Activated naive CD4-positive, alpha-beta T cell treated with anti-CD3 and anti-CD28 coated beads, Interleukin-2, amount 50 U/mL, for 16 hours (primary cell): Measurements from ENCODE around the gene CDC42SE2.
"Not testable (repeated sequence)": the region's sequence is repeated elsewhere in the genome, so short reads cannot be mapped to it uniquely, and the experiment has no call there.

ENCODE experiments used
- DNase-seq: peaks from one replicate; pipeline ENCODE4 v3.0.0-alpha.2; 2020

Gene CDC42SE2

GRCh38 chr5:131252824-131253171 lies 11.1 kb upstream of the CDC42SE2 start:
- DNase-seq, result peak; percentile 71

GRCh38 chr5:131254025-131254424 lies 9.8 kb upstream of the CDC42SE2 start:
- not testable (repeated sequence) for DNase-seq

- DNase-seq, result no peak
Measured at GRCh38 chr5:131254741-131255140, 9.1 kb upstream of the CDC42SE2 start.

- DNase-seq, result no peak
Measured at GRCh38 chr5:131256507-131256823, 7.4 kb upstream of the CDC42SE2 start.

- DNase-seq, result no peak
Measured at GRCh38 chr5:131258733-131259132, 5.1 kb upstream of the CDC42SE2 start.

- DNase-seq, result no peak
Measured at GRCh38 chr5:131259326-131259725, 4.5 kb upstream of the CDC42SE2 start.

- DNase-seq, result no peak
Measured at GRCh38 chr5:131260895-131261294, 3.0 kb upstream of the CDC42SE2 start.

- DNase-seq, result no peak
Measured at GRCh38 chr5:131261483-131261882, 2.4 kb upstream of the CDC42SE2 start.

GRCh38 chr5:131262953-131263541 lies 806 bp upstream of the CDC42SE2 start:
- no peak for DNase-seq

- DNase-seq, result peak; percentile 49
Measured at GRCh38 chr5:131264451-131265099, 722 bp downstream of the CDC42SE2 start.

- DNase-seq, result no peak
Measured at GRCh38 chr5:131265311-131265803, 1.5 kb downstream of the CDC42SE2 start.

GRCh38 chr5:131266370-131267060 lies 2.7 kb downstream of the CDC42SE2 start:
- peak; percentile 55 for DNase-seq

- no peak for DNase-seq
Measured at GRCh38 chr5:131268758-131269370, 5.0 kb downstream of the CDC42SE2 start.

- DNase-seq, result no peak
Measured at GRCh38 chr5:131270809-131271208, 7.0 kb downstream of the CDC42SE2 start.

- DNase-seq, result not testable (repeated sequence)
Measured at GRCh38 chr5:131271888-131272287, 8.0 kb downstream of the CDC42SE2 start.

- DNase-seq, result no peak
Measured at GRCh38 chr5:131272307-131272706, 8.5 kb downstream of the CDC42SE2 start.

- no peak for DNase-seq
Measured at GRCh38 chr5:131272724-131273123, 8.9 kb downstream of the CDC42SE2 start.

- no peak for DNase-seq
Measured at GRCh38 chr5:131274326-131275063, 10.6 kb downstream of the CDC42SE2 start.

- DNase-seq, result no peak
Measured at GRCh38 chr5:131276072-131276471, 12.2 kb downstream of the CDC42SE2 start.

- DNase-seq, result no peak
Measured at GRCh38 chr5:131277447-131277846, 13.6 kb downstream of the CDC42SE2 start.

- no peak for DNase-seq
Measured at GRCh38 chr5:131277875-131278740, 14.3 kb downstream of the CDC42SE2 start.

- DNase-seq, result not testable (repeated sequence)
Measured at GRCh38 chr5:131278741-131279124, 14.9 kb downstream of the CDC42SE2 start.
